LNCAP (cell line): ENCODE results near the gene SNN.

Source experiments
- CTCF ChIP-seq: fragments of 450-650 bp; IDR thresholded peaks from 2 replicates; pipeline ENCODE4 v1.5.1; 2017; ENCODE audit warnings: mild to moderate bottlenecking

SNN gene

GRCh38 chr16:11705311-11706025 lies 37.2 kb downstream of the SNN start:
- TF ChIP-seq CTCF = no peak

- TF ChIP-seq CTCF = no peak
Observed at GRCh38 chr16:11706180-11706742, 38.0 kb downstream of the SNN start.

GRCh38 chr16:11707679-11708197 lies 39.5 kb downstream of the SNN start:
- TF ChIP-seq CTCF = no peak

- TF ChIP-seq CTCF = no peak
Observed at GRCh38 chr16:11708421-11708820, 40.2 kb downstream of the SNN start.

GRCh38 chr16:11711662-11712061 lies 43.4 kb downstream of the SNN start:
- no peak for TF ChIP-seq CTCF

GRCh38 chr16:11712122-11712521 lies 43.9 kb downstream of the SNN start:
- no peak for TF ChIP-seq CTCF

- no peak for TF ChIP-seq CTCF
Observed at GRCh38 chr16:11715246-11715947, 47.1 kb downstream of the SNN start.
